HL-60 (cell line): ENCODE data around the gene DDTL.

Experiments
- DNase-seq, 2 experiments: peaks; one replicate each; pipeline ENCODE4 v3.0.0-alpha.2; 2010 to 2020; ENCODE audit warnings: low read depth in 1 of 2, low spot score in 1 of 2
- H3K27ac ChIP-seq: fragments of 250-450 bp; sonication (Bioruptor Pico); replicated peaks from 2 replicates; pipeline ENCODE4 v1.5.1; 2020; ENCODE audit warnings: mild to moderate bottlenecking, moderate library complexity
- H3K27me3 ChIP-seq: fragments of 250-450 bp; sonication (Bioruptor Pico); 2 replicates; pipeline ENCODE4 v1.5.1; 2021; ENCODE audit warnings: mild to moderate bottlenecking, moderate library complexity; ENCODE audit not compliant: insufficient read depth, poor library complexity, severe bottlenecking
- H3K4me3 ChIP-seq: replicated peaks from 2 replicates; pipeline ENCODE4 v1.5.1; 2011; ENCODE audit warnings: mild to moderate bottlenecking, control low read depth, low read length; ENCODE audit not compliant: insufficient read depth
- GABPA ChIP-seq: IDR thresholded peaks from 2 replicates; pipeline ENCODE4 v1.6.1; 2012; ENCODE audit warnings: low read depth
- POLR2AphosphoS5 ChIP-seq: IDR thresholded peaks from 2 replicates; pipeline ENCODE4 v1.6.1; 2012; ENCODE audit warnings: low read depth
- SPI1 ChIP-seq: IDR thresholded peaks from 2 replicates; pipeline ENCODE4 v1.6.1; 2012; ENCODE audit warnings: low read depth, mild to moderate bottlenecking, borderline replicate concordance
- TF ChIP-seq, protein P1 (sequence below): IDR thresholded peaks from one replicate; pipeline ENCODE4 v1.5.1; 2011; ENCODE audit warnings: low read length, control low read depth, inconsistent platforms; ENCODE audit not compliant: insufficient read depth
- TF ChIP-seq, protein P2 (sequence below): IDR thresholded peaks from 2 replicates; pipeline ENCODE4 v1.6.1; 2012; ENCODE audit warnings: low read depth; ENCODE audit not compliant: insufficient replicate concordance

The DDTL gene

DNA sequence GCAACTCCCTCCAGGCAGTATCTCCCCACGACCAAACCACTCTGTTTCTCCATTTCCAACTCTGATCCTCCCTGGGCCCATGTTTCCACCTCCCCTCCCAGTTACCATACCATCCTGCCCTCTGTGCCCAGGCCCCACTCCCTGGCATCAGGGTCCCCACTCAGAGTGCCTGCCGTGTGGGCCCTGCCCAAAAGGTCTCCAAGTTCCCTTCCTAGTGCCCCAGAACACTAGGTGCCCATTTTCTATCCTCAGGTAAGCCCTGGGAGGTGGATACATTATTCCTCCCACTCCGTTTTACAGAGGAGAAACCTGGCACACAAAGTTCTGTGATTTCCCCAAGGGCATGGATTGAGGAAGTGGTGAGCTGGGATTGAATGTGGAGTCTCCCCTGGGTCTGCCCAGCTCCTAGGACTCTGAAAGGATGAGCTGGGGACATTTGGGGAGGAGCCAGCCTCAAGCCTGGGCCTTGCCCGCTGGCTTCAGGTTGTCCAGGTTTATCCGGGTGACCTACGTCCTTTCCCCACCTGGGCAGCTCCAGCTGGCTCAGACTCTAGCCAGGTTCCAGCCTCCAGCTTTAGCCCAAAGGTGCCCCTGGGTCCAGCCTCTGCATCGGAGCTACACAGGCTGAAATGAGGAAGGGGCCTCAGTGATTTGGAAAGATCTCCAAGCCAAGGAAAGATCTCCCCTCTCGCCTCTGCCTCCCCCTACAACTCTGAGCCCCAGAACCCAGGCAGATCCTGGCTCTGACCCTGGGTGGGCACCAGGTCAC is 40.7 kb downstream of the DDTL start:
- no peak for DNase-seq
- H3K27me3 ChIP-seq, result no peaks in the 10 kb centered on the region

DNA sequence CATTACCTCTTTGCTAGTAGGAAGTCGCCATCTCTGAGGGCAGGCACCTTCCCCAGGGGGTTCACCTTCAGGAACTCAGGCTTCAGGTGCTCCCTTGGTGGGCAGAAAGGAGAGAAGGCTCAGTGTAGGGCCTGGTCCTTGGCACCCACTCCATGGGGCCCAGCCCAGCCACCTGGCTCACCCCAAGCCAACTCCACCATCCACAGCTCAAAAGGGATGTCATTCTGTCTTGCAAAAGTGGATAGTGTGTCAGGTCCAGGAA is 41.3 kb downstream of the DDTL start:
- TF ChIP-seq GABPA (no peak), POLR2AphosphoS5 (no peak), SPI1 (no peak)
- TF ChIP-seq, protein P1, sequence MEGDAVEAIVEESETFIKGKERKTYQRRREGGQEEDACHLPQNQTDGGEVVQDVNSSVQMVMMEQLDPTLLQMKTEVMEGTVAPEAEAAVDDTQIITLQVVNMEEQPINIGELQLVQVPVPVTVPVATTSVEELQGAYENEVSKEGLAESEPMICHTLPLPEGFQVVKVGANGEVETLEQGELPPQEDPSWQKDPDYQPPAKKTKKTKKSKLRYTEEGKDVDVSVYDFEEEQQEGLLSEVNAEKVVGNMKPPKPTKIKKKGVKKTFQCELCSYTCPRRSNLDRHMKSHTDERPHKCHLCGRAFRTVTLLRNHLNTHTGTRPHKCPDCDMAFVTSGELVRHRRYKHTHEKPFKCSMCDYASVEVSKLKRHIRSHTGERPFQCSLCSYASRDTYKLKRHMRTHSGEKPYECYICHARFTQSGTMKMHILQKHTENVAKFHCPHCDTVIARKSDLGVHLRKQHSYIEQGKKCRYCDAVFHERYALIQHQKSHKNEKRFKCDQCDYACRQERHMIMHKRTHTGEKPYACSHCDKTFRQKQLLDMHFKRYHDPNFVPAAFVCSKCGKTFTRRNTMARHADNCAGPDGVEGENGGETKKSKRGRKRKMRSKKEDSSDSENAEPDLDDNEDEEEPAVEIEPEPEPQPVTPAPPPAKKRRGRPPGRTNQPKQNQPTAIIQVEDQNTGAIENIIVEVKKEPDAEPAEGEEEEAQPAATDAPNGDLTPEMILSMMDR, result no peak
- TF ChIP-seq, protein P2, sequence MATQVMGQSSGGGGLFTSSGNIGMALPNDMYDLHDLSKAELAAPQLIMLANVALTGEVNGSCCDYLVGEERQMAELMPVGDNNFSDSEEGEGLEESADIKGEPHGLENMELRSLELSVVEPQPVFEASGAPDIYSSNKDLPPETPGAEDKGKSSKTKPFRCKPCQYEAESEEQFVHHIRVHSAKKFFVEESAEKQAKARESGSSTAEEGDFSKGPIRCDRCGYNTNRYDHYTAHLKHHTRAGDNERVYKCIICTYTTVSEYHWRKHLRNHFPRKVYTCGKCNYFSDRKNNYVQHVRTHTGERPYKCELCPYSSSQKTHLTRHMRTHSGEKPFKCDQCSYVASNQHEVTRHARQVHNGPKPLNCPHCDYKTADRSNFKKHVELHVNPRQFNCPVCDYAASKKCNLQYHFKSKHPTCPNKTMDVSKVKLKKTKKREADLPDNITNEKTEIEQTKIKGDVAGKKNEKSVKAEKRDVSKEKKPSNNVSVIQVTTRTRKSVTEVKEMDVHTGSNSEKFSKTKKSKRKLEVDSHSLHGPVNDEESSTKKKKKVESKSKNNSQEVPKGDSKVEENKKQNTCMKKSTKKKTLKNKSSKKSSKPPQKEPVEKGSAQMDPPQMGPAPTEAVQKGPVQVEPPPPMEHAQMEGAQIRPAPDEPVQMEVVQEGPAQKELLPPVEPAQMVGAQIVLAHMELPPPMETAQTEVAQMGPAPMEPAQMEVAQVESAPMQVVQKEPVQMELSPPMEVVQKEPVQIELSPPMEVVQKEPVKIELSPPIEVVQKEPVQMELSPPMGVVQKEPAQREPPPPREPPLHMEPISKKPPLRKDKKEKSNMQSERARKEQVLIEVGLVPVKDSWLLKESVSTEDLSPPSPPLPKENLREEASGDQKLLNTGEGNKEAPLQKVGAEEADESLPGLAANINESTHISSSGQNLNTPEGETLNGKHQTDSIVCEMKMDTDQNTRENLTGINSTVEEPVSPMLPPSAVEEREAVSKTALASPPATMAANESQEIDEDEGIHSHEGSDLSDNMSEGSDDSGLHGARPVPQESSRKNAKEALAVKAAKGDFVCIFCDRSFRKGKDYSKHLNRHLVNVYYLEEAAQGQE, result no peak
- no peak overlapping the region for H3K4me3 ChIP-seq
- no peaks in the 10 kb centered on the region for H3K27me3 ChIP-seq
- no peak overlapping the region for H3K27ac ChIP-seq
- no peak for DNase-seq

More for the DNA sequence above, 40.7 kb downstream of the DDTL start:
- no peak overlapping the region for H3K27ac ChIP-seq
- H3K4me3 ChIP-seq, result no peak overlapping the region
- TF ChIP-seq SPI1, result peak; percentile 58; the same call in 1 of the 2 replicates
- TF ChIP-seq, protein P1, result no peak

DNA sequence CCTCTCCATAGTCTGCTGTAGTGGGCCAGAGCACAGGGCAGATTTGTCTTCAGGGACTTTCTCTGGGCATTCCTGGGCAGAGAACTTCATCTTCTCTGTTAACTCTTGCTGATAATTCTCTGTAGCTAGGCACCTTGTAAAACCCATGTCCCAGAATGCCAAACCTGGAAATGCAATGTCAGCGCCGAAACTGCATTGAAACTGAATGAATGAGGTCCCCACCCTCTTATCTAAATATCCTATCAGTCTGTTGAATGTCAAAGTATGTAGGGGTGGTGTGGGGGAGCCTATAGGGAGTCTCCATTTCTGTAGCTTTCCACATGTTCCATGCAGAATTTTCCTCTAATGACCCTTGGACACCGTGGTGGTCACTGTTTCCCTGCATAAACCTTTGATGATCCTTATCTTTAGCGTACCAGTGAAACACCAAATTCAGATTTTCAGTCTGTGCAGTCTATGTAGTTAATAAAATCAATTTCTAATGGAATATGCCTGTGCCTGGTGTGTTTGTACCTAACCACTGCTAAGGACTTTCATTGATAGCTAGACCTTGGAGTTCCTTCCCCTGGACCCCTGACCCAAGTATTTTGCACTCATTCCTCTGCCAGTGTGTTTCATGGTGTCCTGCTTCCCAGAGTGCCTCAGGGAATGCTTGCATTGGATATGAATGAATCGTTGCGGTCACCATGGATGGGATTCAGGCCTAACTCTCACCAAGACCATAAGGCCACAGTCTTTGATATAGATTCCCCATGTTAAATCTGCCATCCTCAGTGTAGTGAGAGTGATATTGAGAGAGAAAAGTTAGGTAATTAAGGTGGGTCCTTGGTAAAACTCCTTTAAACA is 41.9 kb downstream of the DDTL start:
- DNase-seq, result no peak
- H3K27ac ChIP-seq, result no peak overlapping the region
- TF ChIP-seq SPI1 (no peak), GABPA (no peak), POLR2AphosphoS5 (no peak)
- TF ChIP-seq, protein P1, result no peak
- TF ChIP-seq, protein P2, result no peak
- H3K4me3 ChIP-seq, result no peak overlapping the region
- no peaks in the 10 kb centered on the region for H3K27me3 ChIP-seq
